Aorta (tissue), 5 donors: ENCODE results near the gene SUSD2. TPM values are rescaled to one million over a fixed set of nuclear protein-coding genes. Genes with fewer than 3 reads are reported as not detected.

Experiments used
- ATAC-seq: fragments of 200-7000 bp; cut with Tn5 transposase; one replicate; pipeline ENCODE4 v1.9.1; 2022; ENCODE audit warnings: moderate library complexity; ENCODE audit not compliant: low FRiP score
- DNase-seq, 2 donors: peaks; one replicate each; pipeline ENCODE4 v3.0.0-alpha.2; 2020
- H3K27ac ChIP-seq, 2 donors: one replicate each; pipeline ENCODE4 v1.5.1; 2013; ENCODE audit warnings: low read length in 2 of 2, mild to moderate bottlenecking in 2 of 2, moderate library complexity in 2 of 2, control low read depth in 1 of 2, inconsistent platforms in 1 of 2, low read depth in 1 of 2
- H3K27me3 ChIP-seq, 2 donors: one replicate each; pipeline ENCODE4 v1.6.1; 2013; ENCODE audit warnings: control low read depth in 1 of 2, low read length in 1 of 2, mild to moderate bottlenecking in 1 of 2, moderate library complexity in 1 of 2; ENCODE audit not compliant: insufficient read depth in 2 of 2, control insufficient read depth in 1 of 2
- H3K36me3 ChIP-seq, 2 donors: one replicate each; pipeline ENCODE4 v1.6.1; 2013; ENCODE audit warnings: control low read depth in 1 of 2, low read length in 1 of 2, mild to moderate bottlenecking in 1 of 2; ENCODE audit not compliant: insufficient read depth in 2 of 2, control insufficient read depth in 1 of 2
- H3K4me1 ChIP-seq, 2 donors: one replicate each; pipeline ENCODE4 v1.6.1; 2013; ENCODE audit warnings: low read length in 2 of 2, control low read depth in 1 of 2, mild to moderate bottlenecking in 1 of 2, moderate library complexity in 1 of 2; ENCODE audit not compliant: insufficient read depth in 2 of 2, control insufficient read depth in 1 of 2
- H3K4me3 ChIP-seq, 2 donors: one replicate each; pipeline ENCODE4 v1.5.1; 2013; ENCODE audit warnings: low read length in 2 of 2, control low read depth in 1 of 2, mild to moderate bottlenecking in 1 of 2
- H3K9me3 ChIP-seq: one replicate; pipeline ENCODE4 v1.6.1; 2013; ENCODE audit warnings: mild to moderate bottlenecking, low read length; ENCODE audit not compliant: control insufficient read depth
- WGBS, 2 donors: extraction: QIAGEN DNeasy Blood & Tissue Kit; methylation state at CpG; one replicate each; pipeline ENCODE4 v1.1.7; 2013; 5-methylcytosine and 5-hydroxymethylcytosine counted together
- intact Hi-C, 2 donors: fragments of 100-400 bp; cut with DNase I; formaldehyde crosslinking; loops; one replicate each; pipeline versions ENCODE4 v1.14.2 to v1.15.0; 2022
- polyA plus RNA-seq, 2 donors: library from polyadenylated mRNA; stranded (reverse); fragments of 200-250 nt; gene quantifications; one replicate each; pipeline ENCODE4 v1.2.3, GENCODE V29; 2013
- total RNA-seq, 2 donors: library from RNA; stranded (reverse); fragmentation: NEBNext Ultra II Directional; extraction: Animal tissue kit (Norgen Biotek cat#: 25700); gene quantifications; one replicate each; pipeline ENCODE4 v1.2.1, GENCODE V29; 2021
- donor health status: healthy with polysubstance abuse.
- donor health status: Bipolar disorder and iron deficiency.
- donor health status: DM: no; HTN: no; CAD: no.
- donor health status: DM: no; HTN: no; CAD: no.
- donor health status: DM: yes; HTN: yes; CAD: no.

SUSD2 gene
- total and polyA plus RNA-seq, 4 donors = 7.1 to 79.5 (median 13.1) TPM

- ATAC-seq (no peak), DNase-seq (no peak)
- no peaks in the 10 kb centered on the region for H3K9me3 ChIP-seq
- no peaks in the 10 kb centered on the region for H3K27me3 ChIP-seq
- 64 to 75% methylated on average over 5 of the region's 5 CpGs for WGBS, 2 donors
- H3K4me1 ChIP-seq = no peaks in the 10 kb centered on the region
- no peak overlapping the region for H3K27ac ChIP-seq
- H3K36me3 ChIP-seq = peaks cover 2 to 8% of the 10 kb centered on the region in 2 donors
- H3K4me3 ChIP-seq = no peak overlapping the region
- intact Hi-C loops = no loop called here
Measured at GRCh38 chr22:24165673-24166072, 15.6 kb upstream of the SUSD2 start.

GRCh38 chr22:24166811-24167210 lies 14.5 kb upstream of the SUSD2 start:
- ATAC-seq (no peak), DNase-seq (no peak)
- no peak overlapping the region for H3K4me3 ChIP-seq
- intact Hi-C loops = no loop called here
- H3K36me3 ChIP-seq = peaks cover 2 to 9% of the 10 kb centered on the region in 2 donors
- H3K27ac ChIP-seq = no peak overlapping the region
- H3K27me3 ChIP-seq = no peaks in the 10 kb centered on the region
- H3K9me3 ChIP-seq = no peaks in the 10 kb centered on the region
- 88 to 89% methylated on average over 19 to 20 of the region's 20 CpGs for WGBS, 2 donors
- no peaks in the 10 kb centered on the region for H3K4me1 ChIP-seq

GRCh38 chr22:24169439-24170058 lies 11.7 kb upstream of the SUSD2 start:
- ATAC-seq (no peak), DNase-seq (no peak)
- intact Hi-C loops = loop anchor here in 1 of 2 donors (10.0 kb wide), 1 partner anchor 115 kb away; no protein-coding TSS in a partner anchor
- 76 to 81% methylated on average over 12 of the region's 12 CpGs for WGBS, 2 donors
- Histone ChIP-seq H3K4me3 (no peak overlapping the region), H3K4me1 (no peaks in the 10 kb centered on the region), H3K27me3 (no peaks in the 10 kb centered on the region), H3K9me3 (no peaks in the 10 kb centered on the region), H3K27ac (no peak overlapping the region), H3K36me3 (peaks cover 2 to 16% of the 10 kb centered on the region in 2 donors)

DNA sequence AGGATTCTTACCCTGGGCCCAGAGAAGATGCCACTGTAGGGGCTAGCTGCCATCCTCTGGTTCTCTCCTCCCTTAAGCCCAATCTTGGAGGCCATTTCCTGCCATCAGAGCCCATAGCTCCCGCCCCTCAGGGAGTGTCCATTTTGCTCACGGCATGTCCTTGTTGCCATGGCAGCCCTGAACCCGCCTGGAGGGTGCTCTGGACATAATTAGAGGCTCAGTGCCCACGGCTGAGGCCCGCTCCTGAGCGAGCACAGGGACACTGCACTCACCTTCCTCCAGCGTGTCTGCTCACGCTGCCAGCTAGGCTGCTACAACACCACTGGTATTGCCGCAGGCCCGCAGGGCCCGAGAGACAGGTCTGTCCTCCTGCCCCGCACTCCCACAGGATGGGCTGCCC lies 11.1 kb upstream of the SUSD2 start:
- 77 to 81% methylated on average over 12 of the region's 12 CpGs for WGBS, 2 donors
- Histone ChIP-seq H3K9me3 (no peaks in the 10 kb centered on the region), H3K4me3 (no peak overlapping the region), H3K4me1 (no peaks in the 10 kb centered on the region), H3K36me3 (peaks cover 2 to 16% of the 10 kb centered on the region in 2 donors), H3K27me3 (no peaks in the 10 kb centered on the region), H3K27ac (no peak overlapping the region)
- intact Hi-C loops = loop anchor here in 1 of 2 donors (10.0 kb wide), 1 partner anchor 115 kb away; no protein-coding TSS in a partner anchor
- ATAC-seq (no peak), DNase-seq (no peak)

GRCh38 chr22:24170632-24171031 lies 10.7 kb upstream of the SUSD2 start:
- Histone ChIP-seq H3K4me3 (no peak overlapping the region), H3K27ac (no peak overlapping the region), H3K36me3 (peaks cover 2 to 12% of the 10 kb centered on the region in 2 donors), H3K9me3 (no peaks in the 10 kb centered on the region), H3K27me3 (no peaks in the 10 kb centered on the region), H3K4me1 (no peaks in the 10 kb centered on the region)
- no peak for DNase-seq
- 71 to 75% methylated on average over 5 of the region's 5 CpGs for WGBS, 2 donors
- no peak for ATAC-seq
- intact Hi-C loops = loop anchor here in 1 of 2 donors (10.0 kb wide), 1 partner anchor 116 kb away; no protein-coding TSS in a partner anchor

DNA sequence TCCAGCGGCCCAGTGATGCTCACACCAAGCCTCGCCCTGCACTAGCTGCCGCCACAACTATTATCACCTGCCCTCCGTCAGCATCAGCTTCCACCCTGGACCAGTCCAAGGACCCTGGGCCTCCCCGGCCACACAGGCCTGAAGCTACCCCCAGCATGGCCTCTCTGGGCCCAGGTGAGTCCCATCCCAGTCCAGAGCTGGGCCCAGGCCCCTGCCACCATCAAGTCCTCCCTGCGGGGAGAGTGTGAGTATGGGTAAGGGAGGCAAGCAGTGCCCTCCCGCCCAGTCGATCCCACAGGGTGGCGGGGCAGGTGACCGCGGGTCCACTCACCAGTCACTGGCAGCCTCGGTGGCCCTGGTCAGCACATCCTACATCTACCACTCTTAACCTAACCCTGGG lies 9.5 kb upstream of the SUSD2 start:
- Histone ChIP-seq H3K9me3 (no peaks in the 10 kb centered on the region), H3K4me1 (no peaks in the 10 kb centered on the region), H3K27me3 (no peaks in the 10 kb centered on the region), H3K27ac (no peak overlapping the region), H3K36me3 (peaks cover 2 to 10% of the 10 kb centered on the region in 2 donors), H3K4me3 (no peak overlapping the region)
- DNase-seq (no peak), ATAC-seq (no peak)
- WGBS, 2 donors = 92 to 93% methylated on average over 12 of the region's 12 CpGs
- intact Hi-C loops = loop anchor here in 1 of 2 donors (10.0 kb wide), 1 partner anchor 117 kb away; no protein-coding TSS in a partner anchor

DNA sequence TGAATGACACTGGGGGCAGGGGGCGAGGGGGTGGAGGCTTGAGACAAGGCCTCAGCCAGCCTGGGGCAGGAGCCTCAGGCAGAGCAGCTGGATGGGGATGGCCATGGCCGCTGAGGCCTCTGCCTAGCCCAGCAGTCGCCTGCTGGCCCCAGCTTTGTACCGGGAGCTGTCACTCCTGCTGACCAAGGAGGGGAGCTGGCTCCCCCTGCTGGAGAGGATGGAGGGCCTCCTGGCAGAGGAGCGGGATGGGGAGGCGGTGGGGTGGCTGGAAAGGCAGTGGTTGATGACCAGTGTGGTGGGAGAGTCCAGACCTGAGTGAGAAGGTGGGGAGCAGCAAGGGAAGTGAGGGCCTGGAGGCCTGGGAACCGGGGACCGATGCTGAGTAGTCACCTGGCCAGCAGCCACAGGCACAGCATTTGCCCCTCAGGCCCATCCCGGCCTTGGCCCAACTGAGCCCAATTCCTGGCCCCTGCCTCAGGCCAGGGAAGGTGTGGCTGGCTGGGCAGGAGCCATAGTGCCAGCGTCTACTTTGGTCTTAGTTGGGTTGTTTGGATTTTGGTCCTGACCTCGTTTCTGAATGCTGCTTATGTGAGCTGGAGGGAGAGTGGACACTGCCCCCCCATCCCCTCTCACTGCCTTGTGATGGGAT lies 6.0 kb upstream of the SUSD2 start:
- Histone ChIP-seq H3K27ac (peak overlapping the region in 1 of 2 donors; percentile 74), H3K4me1 (no peaks in the 10 kb centered on the region), H3K36me3 (peaks cover 0 to 8% of the 10 kb centered on the region in 2 donors), H3K27me3 (no peaks in the 10 kb centered on the region), H3K9me3 (no peaks in the 10 kb centered on the region), H3K4me3 (no peak overlapping the region)
- intact Hi-C loops = loop anchor here (2.0 to 10.0 kb wide), 3 partner anchors 68 to 120 kb away; no protein-coding TSS in a partner anchor
- DNase-seq (peak; percentile 92 to 95), ATAC-seq (peak; percentile 81)
- WGBS, 2 donors = 4 to 9% methylated on average over 11 of the region's 11 CpGs

- Histone ChIP-seq H3K27ac (peak overlapping the region; percentile 29 to 74), H3K36me3 (peaks cover 0 to 8% of the 10 kb centered on the region in 2 donors), H3K9me3 (no peaks in the 10 kb centered on the region), H3K27me3 (no peaks in the 10 kb centered on the region), H3K4me1 (no peaks in the 10 kb centered on the region), H3K4me3 (no peak overlapping the region)
- intact Hi-C loops = loop anchor here (5.0 to 10.0 kb wide), 2 partner anchors 69 to 121 kb away; no protein-coding TSS in a partner anchor
- WGBS, 2 donors = 67 to 79% methylated on average over 11 of the region's 11 CpGs
- DNase-seq (no peak), ATAC-seq (no peak)
Measured at GRCh38 chr22:24176040-24176439, 5.2 kb upstream of the SUSD2 start.
